Omental fat pad (tissue), 4 donors: ENCODE results near the gene BICC1. TPM values are rescaled to one million over a fixed set of nuclear protein-coding genes. Genes with fewer than 3 reads are reported as not detected.

Experiments used
- ATAC-seq: fragments of 150-250 bp; one replicate; pipeline ENCODE4 v1.9.1; 2016; ENCODE audit warnings: mild to moderate bottlenecking, moderate library complexity; ENCODE audit not compliant: low FRiP score
- DNase-seq: peaks from one replicate; pipeline ENCODE4 v3.0.0-alpha.2; 2019; ENCODE audit warnings: low spot score
- total RNA-seq, 4 donors: library from RNA; depleted of rRNA; stranded (reverse); fragments of >200 nt; gene quantifications; one replicate each; pipeline ENCODE4 v1.1.0, GENCODE V29; 2016
- TF ChIP-seq, protein P1 (sequence below), 3 donors: fragments of 450-650 bp; IDR thresholded peaks; one replicate each; pipeline ENCODE4 v1.5.1; 2016 to 2017; ENCODE audit warnings: antibody characterized with exemption in 3 of 3, mild to moderate bottlenecking in 3 of 3, moderate library complexity in 2 of 3

BICC1 gene
- total RNA-seq, 4 donors from 2014 or later: 14.8 to 44.6 (median 27.2) TPM

DNA sequence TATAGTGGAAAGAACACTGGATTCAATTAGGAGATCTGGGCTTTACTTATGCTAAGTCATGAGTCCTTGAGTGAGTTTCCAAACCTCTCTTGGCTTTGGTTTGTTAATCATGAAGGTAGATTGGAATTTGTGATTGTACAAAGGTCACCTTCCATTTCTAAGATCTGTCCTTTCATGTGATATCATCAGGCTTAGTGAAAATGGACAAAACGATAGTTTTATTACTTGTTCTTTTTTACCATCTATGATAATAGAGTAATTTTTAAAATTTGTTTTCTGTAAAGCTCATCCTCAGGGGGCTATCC lies 309.0 kb downstream of the BICC1 start:
- DNase-seq (no peak), ATAC-seq (no peak)
- TF ChIP-seq, protein P1, sequence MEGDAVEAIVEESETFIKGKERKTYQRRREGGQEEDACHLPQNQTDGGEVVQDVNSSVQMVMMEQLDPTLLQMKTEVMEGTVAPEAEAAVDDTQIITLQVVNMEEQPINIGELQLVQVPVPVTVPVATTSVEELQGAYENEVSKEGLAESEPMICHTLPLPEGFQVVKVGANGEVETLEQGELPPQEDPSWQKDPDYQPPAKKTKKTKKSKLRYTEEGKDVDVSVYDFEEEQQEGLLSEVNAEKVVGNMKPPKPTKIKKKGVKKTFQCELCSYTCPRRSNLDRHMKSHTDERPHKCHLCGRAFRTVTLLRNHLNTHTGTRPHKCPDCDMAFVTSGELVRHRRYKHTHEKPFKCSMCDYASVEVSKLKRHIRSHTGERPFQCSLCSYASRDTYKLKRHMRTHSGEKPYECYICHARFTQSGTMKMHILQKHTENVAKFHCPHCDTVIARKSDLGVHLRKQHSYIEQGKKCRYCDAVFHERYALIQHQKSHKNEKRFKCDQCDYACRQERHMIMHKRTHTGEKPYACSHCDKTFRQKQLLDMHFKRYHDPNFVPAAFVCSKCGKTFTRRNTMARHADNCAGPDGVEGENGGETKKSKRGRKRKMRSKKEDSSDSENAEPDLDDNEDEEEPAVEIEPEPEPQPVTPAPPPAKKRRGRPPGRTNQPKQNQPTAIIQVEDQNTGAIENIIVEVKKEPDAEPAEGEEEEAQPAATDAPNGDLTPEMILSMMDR (IDR thresholded peaks at IDR 0.05): no peak

- no peak for DNase-seq
- TF ChIP-seq, protein P1 (IDR thresholded peaks at IDR 0.05): no peak
- no peak for ATAC-seq
Observed at GRCh38 chr10:58823983-58824382, 311.3 kb downstream of the BICC1 start.

DNA sequence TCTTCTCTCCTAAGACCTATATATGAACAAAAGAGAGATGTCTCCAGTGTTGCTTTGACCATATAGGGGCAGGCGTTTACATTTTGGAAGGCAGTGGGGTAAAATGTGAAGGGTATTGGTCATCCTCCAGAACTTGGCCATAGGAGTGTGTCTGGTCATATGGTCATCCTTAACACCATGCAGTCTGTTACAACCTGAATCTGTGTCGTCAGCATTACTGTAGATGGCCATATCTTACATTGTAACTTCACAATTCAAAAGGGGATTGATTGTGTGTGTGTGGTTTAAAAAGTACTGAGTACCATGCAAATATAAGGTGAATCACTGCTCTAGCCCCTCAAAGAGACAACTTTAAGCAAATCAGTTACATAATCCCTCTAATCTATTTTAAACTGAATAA lies 311.7 kb downstream of the BICC1 start:
- TF ChIP-seq, protein P1 (IDR thresholded peaks at IDR 0.05): no peak
- DNase-seq: no peak
- no peak for ATAC-seq

DNA sequence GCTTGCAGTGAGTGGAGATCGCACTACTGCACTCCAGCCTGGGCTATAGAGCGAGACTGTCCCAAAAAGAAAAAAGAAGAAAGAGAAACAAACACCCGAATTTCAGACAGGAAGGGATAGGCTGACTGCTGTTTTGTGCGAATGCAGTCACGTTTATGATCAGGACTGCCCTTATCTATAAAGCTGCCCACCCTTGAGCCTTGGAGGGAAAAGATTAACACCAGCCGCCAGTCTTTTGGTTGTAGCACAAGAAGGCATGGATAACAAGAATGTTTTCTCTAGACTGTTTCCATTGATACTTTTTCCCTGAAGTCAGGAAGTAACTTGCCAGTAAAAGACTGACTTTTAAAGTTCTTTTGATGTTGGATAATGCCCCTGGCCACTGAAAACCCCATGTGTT lies 314.0 kb downstream of the BICC1 start:
- DNase-seq (no peak), ATAC-seq (no peak)
- TF ChIP-seq, protein P1 (IDR thresholded peaks at IDR 0.05): no peak

DNA sequence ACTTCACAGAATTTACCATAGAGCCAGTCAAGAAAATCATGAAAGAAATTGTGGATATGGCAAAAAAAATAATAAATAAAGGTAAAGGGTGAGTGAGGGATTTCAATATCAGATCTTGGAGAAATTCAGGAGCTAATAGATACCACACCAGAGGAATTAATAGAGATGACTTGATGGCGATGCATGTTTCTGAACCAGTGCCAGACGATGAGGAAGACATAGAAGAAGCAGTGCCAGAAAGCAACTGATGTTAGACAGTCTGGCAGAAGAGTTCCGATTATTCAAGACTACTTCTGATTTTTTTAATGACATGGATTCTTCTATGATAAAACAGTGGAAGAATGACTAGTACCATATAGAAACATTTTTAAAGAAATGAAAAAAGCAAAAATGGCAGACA lies 314.7 kb downstream of the BICC1 start:
- ATAC-seq (no peak), DNase-seq (no peak)
- TF ChIP-seq, protein P1 (IDR thresholded peaks at IDR 0.05): no peak

- TF ChIP-seq, protein P1 (IDR thresholded peaks at IDR 0.05): no peak
- DNase-seq (no peak), ATAC-seq (no peak)
Observed at GRCh38 chr10:58829839-58830238, 317.2 kb downstream of the BICC1 start.

- DNase-seq: no peak
- ATAC-seq: no peak
- TF ChIP-seq, protein P1 (IDR thresholded peaks at IDR 0.05): no peak
Observed at GRCh38 chr10:58830697-58831096, 318.0 kb downstream of the BICC1 start.
